Bronchial epithelial cell (primary cell): ENCODE results near the gene FANCC. TPM values are rescaled to one million over a fixed set of nuclear protein-coding genes. Genes with fewer than 3 reads are reported as not detected.

Source experiments
- DNase-seq: peaks from one replicate; pipeline ENCODE4 v3.0.0-alpha.2; 2010; ENCODE audit warnings: low read depth
- FAIRE-seq: peaks from 2 replicates; lab custom pipeline; 2011; peaks lifted over from hg19 to GRCh38; lab: Jason Lieb, UNC
- H3K27me3 ChIP-seq: 2 replicates; pipeline ENCODE4 v1.5.1; 2011; ENCODE audit warnings: low read length; ENCODE audit not compliant: control insufficient read depth, insufficient read depth
- H3K36me3 ChIP-seq: 2 replicates; pipeline ENCODE4 v1.5.1; 2011; ENCODE audit warnings: low read length; ENCODE audit not compliant: control insufficient read depth, insufficient read depth
- H3K4me3 ChIP-seq: 2 replicates; pipeline ENCODE4 v1.5.1; 2011; ENCODE audit warnings: mild to moderate bottlenecking, low read depth, low read length, control low read depth
- CTCF ChIP-seq: IDR thresholded peaks from 2 replicates; pipeline ENCODE4 v1.5.1; 2011; ENCODE audit warnings: mild to moderate bottlenecking, moderate library complexity, low read length, control low read depth, inconsistent platforms; ENCODE audit not compliant: insufficient read depth, severe bottlenecking
- total RNA-seq: library from RNA; depleted of rRNA; stranded (reverse); fragments of >200 nt; gene quantifications from 2 replicates; pipeline ENCODE4 v1.2.1, GENCODE V29; 2014

FANCC gene
- total RNA-seq, 1 donor from 2014 or later: 3.4 TPM

GRCh38 chr9:95188459-95188858 lies 129.1 kb downstream of the FANCC start:
- Histone ChIP-seq H3K27me3 (no peaks in the 10 kb centered on the region), H3K4me3 (no peak overlapping the region), H3K36me3 (no peaks in the 10 kb centered on the region)
- TF ChIP-seq CTCF: no peak
- DNase-seq (no peak), FAIRE-seq (no peak)

GRCh38 chr9:95185956-95186355 lies 131.6 kb downstream of the FANCC start:
- DNase-seq (no peak), FAIRE-seq (no peak)
- TF ChIP-seq CTCF: no peak
- Histone ChIP-seq H3K27me3 (no peaks in the 10 kb centered on the region), H3K4me3 (no peak overlapping the region), H3K36me3 (no peaks in the 10 kb centered on the region)

GRCh38 chr9:95182854-95183563 lies 134.5 kb downstream of the FANCC start:
- DNase-seq (no peak), FAIRE-seq (no peak)
- Histone ChIP-seq H3K36me3 (no peaks in the 10 kb centered on the region), H3K4me3 (no peak overlapping the region), H3K27me3 (no peaks in the 10 kb centered on the region)
- peak; percentile 1 for TF ChIP-seq CTCF

- no peak overlapping the region for H3K4me3 ChIP-seq
- TF ChIP-seq CTCF: no peak
- FAIRE-seq (no peak), DNase-seq (no peak)
- H3K36me3 ChIP-seq: no peaks in the 10 kb centered on the region
- no peaks in the 10 kb centered on the region for H3K27me3 ChIP-seq
Observed at GRCh38 chr9:95181835-95182234, 135.7 kb downstream of the FANCC start.

- TF ChIP-seq CTCF: peak; percentile 26
- Histone ChIP-seq H3K4me3 (no peak overlapping the region), H3K27me3 (no peaks in the 10 kb centered on the region), H3K36me3 (no peaks in the 10 kb centered on the region)
- DNase-seq: peak; percentile 26
- no peak for FAIRE-seq
Observed at GRCh38 chr9:95181226-95181818, 136.2 kb downstream of the FANCC start.
